Measurements from ENCODE around the gene RPH3AL. TPM values are rescaled to one million over a fixed set of nuclear protein-coding genes. Genes with fewer than 3 reads are reported as not detected.

RPH3AL gene
- total and polyA plus RNA-seq, 2 of the 8 experiments (the other 6 are each of a cell fraction or from before 2014, with no cell fraction given), result 5.6 to 5.8 TPM

- no peak overlapping the region for H2BK120ac ChIP-seq (replicated peaks; ENCODE audit: low read depth, low read length)
- H3K79me1 ChIP-seq (ENCODE audit: low read depth, low read length), result peaks cover 2% of the 10 kb centered on the region; the same call in 1 of the 2 replicates
- H2BK20ac ChIP-seq (ENCODE audit: low read length), result no peak overlapping the region
- TF ChIP-seq KDM5A (IDR thresholded peaks at IDR 0.05; ENCODE audit: low read length), result no peak
- TF ChIP-seq, protein P1, sequence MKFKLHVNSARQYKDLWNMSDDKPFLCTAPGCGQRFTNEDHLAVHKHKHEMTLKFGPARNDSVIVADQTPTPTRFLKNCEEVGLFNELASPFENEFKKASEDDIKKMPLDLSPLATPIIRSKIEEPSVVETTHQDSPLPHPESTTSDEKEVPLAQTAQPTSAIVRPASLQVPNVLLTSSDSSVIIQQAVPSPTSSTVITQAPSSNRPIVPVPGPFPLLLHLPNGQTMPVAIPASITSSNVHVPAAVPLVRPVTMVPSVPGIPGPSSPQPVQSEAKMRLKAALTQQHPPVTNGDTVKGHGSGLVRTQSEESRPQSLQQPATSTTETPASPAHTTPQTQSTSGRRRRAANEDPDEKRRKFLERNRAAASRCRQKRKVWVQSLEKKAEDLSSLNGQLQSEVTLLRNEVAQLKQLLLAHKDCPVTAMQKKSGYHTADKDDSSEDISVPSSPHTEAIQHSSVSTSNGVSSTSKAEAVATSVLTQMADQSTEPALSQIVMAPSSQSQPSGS (IDR thresholded peaks at IDR 0.05; ENCODE audit: low read length), result no peak
- TF ChIP-seq CBX5 (IDR thresholded peaks at IDR 0.05; ENCODE audit: low read depth, low read length), result no peak
- no peak for TF ChIP-seq JUND (IDR thresholded peaks at IDR 0.05; ENCODE audit: low read length)
- no peak overlapping the region for H4K91ac ChIP-seq (replicated peaks; ENCODE audit: insufficient read length, low read length)
- H3K18ac ChIP-seq (ENCODE audit: extremely low read depth, low read length), result no peak overlapping the region
- ChIA-PET POLR2A (ENCODE audit: partially characterized antibody) (interaction anchor here (1.4 kb wide), 1 partner anchor 129 kb away, joined by 4 read pairs; no protein-coding TSS in a partner anchor), CTCF (ENCODE audit: partially characterized antibody) (interaction anchor here (0.9 to 1.8 kb wide), 2 partner anchors 13 to 14 kb away, joined by 3 read pairs; no protein-coding TSS in a partner anchor)
- no peak overlapping the region for H3K14ac ChIP-seq (ENCODE audit: insufficient read length)
- no peak for FAIRE-seq
- H3K4ac ChIP-seq (replicated peaks; ENCODE audit: insufficient read length, low read depth, low read length), result no peak overlapping the region
- no peaks in the 10 kb centered on the region for H4K20me1 ChIP-seq (replicated peaks in 1 of 2; ENCODE audit: control insufficient read depth in 1 of 2, insufficient read depth in 2 of 2, low read length in 2 of 2)
- H3K4me1 ChIP-seq (replicated peaks in 1 of 4; ENCODE audit: control insufficient read depth in 3 of 4, insufficient read depth in 4 of 4, low read length in 3 of 4), result peaks cover 0 to 14% (median 9%) of the 10 kb centered on the region in 4 experiments; a peak in 6 of 7 replicates
- no peak overlapping the region for H2AK5ac ChIP-seq (ENCODE audit: low read depth, low read length)
- no peak overlapping the region for H3K23ac ChIP-seq (ENCODE audit: insufficient read length)
- peaks cover 19 to 52% (median 39%) of the 10 kb centered on the region in 4 experiments for H3K27me3 ChIP-seq (replicated peaks in 1 of 4; ENCODE audit: control insufficient read depth in 3 of 4, extremely low read depth in 1 of 4, insufficient read depth in 3 of 4, low read length in 3 of 4)
- no peaks in the 10 kb centered on the region for H3K79me2 ChIP-seq (ENCODE audit: control insufficient read depth in 1 of 2, insufficient read depth in 2 of 2, low read length in 2 of 2)
- no peak for DNase-seq (ENCODE audit: low read depth in 1 of 2, low spot score in 2 of 2)
- no peak overlapping the region for H2BK12ac ChIP-seq (ENCODE audit: low read depth, low read length)
- H2BK5ac ChIP-seq (ENCODE audit: low read depth, low read length), result no peak overlapping the region
- H3K4me2 ChIP-seq (ENCODE audit: insufficient read depth in 1 of 2, low read depth in 2 of 2, low read length in 2 of 2), result no peak overlapping the region
- no peaks in the 10 kb centered on the region for H3K36me3 ChIP-seq (ENCODE audit: control insufficient read depth in 2 of 4, insufficient read depth in 4 of 4, low read length in 3 of 4)
- no peak overlapping the region for H3K9ac ChIP-seq (replicated peaks in 1 of 4; ENCODE audit: extremely low read depth in 1 of 4, low read depth in 3 of 4, low read length in 3 of 4)
- no peak overlapping the region for H4K5ac ChIP-seq (ENCODE audit: insufficient read length, low read depth, low read length)
- no peak overlapping the region for H3K4me3 ChIP-seq (ENCODE audit: extremely low read depth in 1 of 4, insufficient read depth in 2 of 4, low read depth in 3 of 4, low read length in 4 of 4)
- no peak overlapping the region for H2BK15ac ChIP-seq (ENCODE audit: low read length)
- H3K9me3 ChIP-seq (ENCODE audit: insufficient read depth in 2 of 2, low read depth in 1 of 2, low read length in 1 of 2), result no peaks in the 10 kb centered on the region
- no peak overlapping the region for H4K8ac ChIP-seq (ENCODE audit: extremely low read depth, insufficient read depth, low read length)
- H3K27ac ChIP-seq (ENCODE audit: low read depth, low read length), result no peak overlapping the region
- no peak overlapping the region for H3K56ac ChIP-seq (replicated peaks; ENCODE audit: insufficient read length, low read depth, low read length)
- 90% methylated on average over 9 of the region's 12 CpGs; no CpG with 5 or more reads in 1 of the 2 experiments for WGBS, 2 experiments (ENCODE audit: extremely low coverage in 1 of 2, insufficient coverage in 1 of 2, insufficient read length in 1 of 2, insufficient replicate concordance in 2 of 2, low coverage in 1 of 2, low lambda C conversion rate in 2 of 2, missing lambda C conversion rate in 1 of 2)
- H2AFZ ChIP-seq (ENCODE audit: low read length), result no peak overlapping the region
- H3K23me2 ChIP-seq (ENCODE audit: low read depth, low read length), result peaks cover 9% of the 10 kb centered on the region; the same call in 1 of the 2 replicates
Observed at GRCh38 chr17:178292-179065, 174.1 kb downstream of the RPH3AL start.

All from H1 (cell line).